Right lobe of liver (tissue), 4 donors: ENCODE data around the gene OVOL3.

Source experiments
- CTCF ChIP-seq, 4 donors: fragments of 200-600 bp in 3 of 4; fragments of 450-650 bp in 1 of 4; IDR thresholded peaks; one replicate each; pipeline versions ENCODE4 v1.5.1 to v1.8.0; 2016 to 2022; ENCODE audit warnings: antibody characterized with exemption in 4 of 4, mild to moderate bottlenecking in 2 of 4
- POLR2A ChIP-seq: fragments of 450-650 bp; IDR thresholded peaks from one replicate; pipeline ENCODE4 v1.6.1; 2017; ENCODE audit warnings: antibody characterized with exemption, mild to moderate bottlenecking
- donor health status: DM: no; HTN: no; CAD: no.
- donor health status: DM: no; HTN: no; CAD: no.
- donor health status: DM: no; HTN: yes; CAD: no.

DNA sequence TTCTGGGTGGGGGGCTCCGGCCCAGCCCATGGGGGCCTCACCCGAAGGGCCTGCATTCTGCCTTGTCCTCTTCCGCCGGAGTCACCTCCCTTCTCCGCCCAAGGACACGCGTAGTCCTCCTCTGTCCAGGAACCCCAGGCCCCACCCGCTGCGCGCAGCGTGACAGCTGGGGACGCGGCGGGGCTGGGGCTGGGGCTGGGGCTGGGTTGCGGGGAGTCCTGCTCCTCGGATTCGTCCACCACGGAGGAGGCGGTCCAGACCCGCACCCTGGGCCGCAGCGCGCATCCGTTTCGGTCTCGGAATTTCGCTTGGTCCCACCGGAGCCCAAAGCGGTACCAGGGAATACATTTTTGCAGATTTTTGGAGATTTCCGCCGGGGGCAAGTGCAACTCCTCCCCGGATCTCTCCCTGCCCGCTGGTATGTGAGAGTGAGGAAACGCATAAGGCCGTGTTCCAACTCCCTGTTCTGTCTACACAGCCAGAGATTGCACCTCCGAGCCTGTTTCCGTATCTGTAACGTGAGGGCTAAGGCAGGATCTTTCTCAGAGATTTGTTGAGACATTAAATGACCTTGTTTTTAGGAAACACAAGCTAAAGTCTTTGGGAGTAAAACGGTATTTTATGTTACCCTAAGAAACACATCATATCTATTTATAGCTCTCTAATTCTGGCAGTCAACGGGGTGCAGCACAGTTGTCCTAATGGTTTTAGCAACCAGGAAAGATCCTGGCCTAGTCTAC is 41.6 kb downstream of the OVOL3 start, which contains the start of gene COX7A1:
- no peak for TF ChIP-seq POLR2A
- TF ChIP-seq CTCF (IDR thresholded peaks at IDR 0.05) = no peak
